Skeletal muscle cell (primary cell): Measurements from ENCODE around the gene LRRC14B.

Experiments
- DNase-seq: peaks from one replicate; pipeline ENCODE4 v3.0.0-alpha.2; 2010; ENCODE audit warnings: low read depth
- H3K4me3 ChIP-seq: 2 replicates; pipeline ENCODE4 v1.5.1; 2011; ENCODE audit warnings: low read depth, mild to moderate bottlenecking, control low read depth, low read length, moderate library complexity

Gene LRRC14B

GRCh38 chr5:172421-172820 is 18.9 kb upstream of the LRRC14B start:
- DNase-seq = no peak

GRCh38 chr5:172841-173251 is 18.4 kb upstream of the LRRC14B start:
- H3K4me3 ChIP-seq = no peak overlapping the region
- no peak for DNase-seq

More at GRCh38 chr5:172421-172820, 18.9 kb upstream of the LRRC14B start:
- no peak overlapping the region for H3K4me3 ChIP-seq

- DNase-seq = no peak
- no peak overlapping the region for H3K4me3 ChIP-seq
These were observed 17.7 kb upstream of the LRRC14B start for GRCh38 chr5:173392-174290.

GRCh38 chr5:174291-174600 is 17.0 kb upstream of the LRRC14B start:
- H3K4me3 ChIP-seq = no peak overlapping the region
- no peak for DNase-seq

- H3K4me3 ChIP-seq = no peak overlapping the region
- no peak for DNase-seq
These were observed 16.3 kb upstream of the LRRC14B start for GRCh38 chr5:174876-175465.

- DNase-seq = no peak
- no peak overlapping the region for H3K4me3 ChIP-seq
These were observed 14.9 kb upstream of the LRRC14B start for GRCh38 chr5:176296-176823.

GRCh38 chr5:178110-178509 is 13.2 kb upstream of the LRRC14B start:
- H3K4me3 ChIP-seq = no peak overlapping the region
- no peak for DNase-seq

GRCh38 chr5:179401-179800 is 11.9 kb upstream of the LRRC14B start:
- DNase-seq = no peak
- H3K4me3 ChIP-seq = no peak overlapping the region

GRCh38 chr5:180286-180918 is 10.9 kb upstream of the LRRC14B start:
- no peak overlapping the region for H3K4me3 ChIP-seq
- DNase-seq = no peak

GRCh38 chr5:181160-181559 is 10.1 kb upstream of the LRRC14B start:
- no peak for DNase-seq
- H3K4me3 ChIP-seq = no peak overlapping the region

GRCh38 chr5:181566-181965 is 9.7 kb upstream of the LRRC14B start:
- DNase-seq = no peak
- H3K4me3 ChIP-seq = no peak overlapping the region

- no peak overlapping the region for H3K4me3 ChIP-seq
- no peak for DNase-seq
These were observed 9.2 kb upstream of the LRRC14B start for GRCh38 chr5:182126-182525.

- no peak overlapping the region for H3K4me3 ChIP-seq
- no peak for DNase-seq
These were observed 6.8 kb upstream of the LRRC14B start for GRCh38 chr5:184471-184870.

- H3K4me3 ChIP-seq = no peak overlapping the region
- no peak for DNase-seq
These were observed 5.9 kb upstream of the LRRC14B start for GRCh38 chr5:185095-186070.

GRCh38 chr5:186091-187041 is 4.9 kb upstream of the LRRC14B start:
- no peak overlapping the region for H3K4me3 ChIP-seq
- no peak for DNase-seq

GRCh38 chr5:187042-187431 is 4.3 kb upstream of the LRRC14B start:
- no peak for DNase-seq
- no peak overlapping the region for H3K4me3 ChIP-seq

GRCh38 chr5:187617-188451 is 3.5 kb upstream of the LRRC14B start:
- H3K4me3 ChIP-seq = no peak overlapping the region
- DNase-seq = no peak
